ENCODE measurements around the gene RPL26.
A peak's percentile ranks its signal among the peaks of the same experiment; 100 is the strongest.
"Not testable (repeated sequence)": the region's sequence is repeated elsewhere in the genome, so short reads cannot be mapped to it uniquely, and the experiment has no call there.

Gene RPL26

DNA sequence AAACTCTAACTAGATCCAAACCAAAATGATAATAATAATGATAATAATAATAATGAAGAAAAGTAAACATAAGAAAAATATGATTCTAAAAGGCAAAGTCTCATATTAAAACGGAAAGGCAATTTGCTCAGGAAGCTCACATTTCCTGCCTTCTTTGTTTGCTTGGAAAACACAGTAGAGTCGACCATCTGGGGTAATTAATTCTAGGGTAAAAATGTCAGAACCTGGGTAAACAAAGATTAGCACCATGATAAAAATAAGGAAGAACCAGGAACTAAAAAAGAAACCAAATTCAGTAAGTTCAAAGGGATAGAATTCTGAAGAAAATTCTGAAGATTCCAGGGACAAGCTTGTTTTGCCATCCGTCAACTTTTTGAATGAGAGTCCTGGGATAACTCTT is 22.7 kb downstream of the RPL26 start:
- H3K27ac Mint-ChIP-seq, result no peak overlapping the region
- H3K27me3 Mint-ChIP-seq, result no peaks in the 10 kb centered on the region
- peaks cover 18% of the 10 kb centered on the region for H3K4me1 Mint-ChIP-seq
- H3K4me3 Mint-ChIP-seq, result no peak overlapping the region
- no peaks in the 10 kb centered on the region for H3K9me3 Mint-ChIP-seq
- H3K36me3 Mint-ChIP-seq, result no peaks in the 10 kb centered on the region

DNA sequence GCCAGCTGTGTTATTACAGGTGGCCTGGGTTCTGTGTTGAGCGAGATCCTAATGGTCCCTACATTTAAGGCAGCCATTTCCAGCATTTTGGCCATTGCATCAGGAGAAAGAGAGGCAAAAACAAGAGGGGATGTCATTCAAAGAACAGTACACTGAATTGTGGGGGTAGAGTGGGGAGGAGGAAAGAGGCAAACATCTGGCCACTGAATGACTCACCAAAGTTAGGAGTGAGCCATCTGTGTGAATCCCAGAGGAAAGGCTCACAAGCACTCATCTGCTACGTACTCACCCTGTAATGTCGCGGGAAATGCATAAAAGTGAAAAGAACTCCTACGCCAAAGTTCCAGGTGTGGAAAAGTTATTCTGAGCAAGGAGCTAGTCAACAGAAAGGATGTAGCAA is 23.2 kb downstream of the RPL26 start:
- Mint-ChIP-seq H3K4me3 (no peak overlapping the region), H3K27me3 (no peaks in the 10 kb centered on the region), H3K36me3 (no peaks in the 10 kb centered on the region), H3K4me1 (peaks cover 18% of the 10 kb centered on the region), H3K27ac (no peak overlapping the region), H3K9me3 (no peaks in the 10 kb centered on the region)

DNA sequence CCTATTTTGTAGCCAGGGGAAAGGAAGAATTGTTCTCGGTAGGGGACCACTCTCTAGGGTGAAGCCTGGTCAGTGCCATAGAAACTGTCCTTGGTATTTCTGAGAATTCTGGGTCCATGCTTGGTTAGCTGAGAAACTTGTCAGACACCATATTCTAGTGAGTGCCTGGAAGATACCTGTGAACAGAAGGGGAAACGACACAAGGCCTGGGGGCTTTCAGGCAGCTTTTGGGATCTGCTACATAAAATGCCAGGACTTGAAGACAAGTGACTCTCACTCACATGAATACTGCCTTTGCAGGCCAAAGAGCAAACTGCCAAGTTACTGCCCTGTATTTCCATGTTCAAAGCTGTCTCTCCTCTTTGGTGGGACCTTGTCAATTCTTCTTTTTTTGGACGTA is 25.1 kb downstream of the RPL26 start:
- H3K27ac Mint-ChIP-seq, result no peak overlapping the region
- H3K27me3 Mint-ChIP-seq, result no peaks in the 10 kb centered on the region
- peaks cover 18% of the 10 kb centered on the region for H3K4me1 Mint-ChIP-seq
- no peaks in the 10 kb centered on the region for H3K36me3 Mint-ChIP-seq
- no peak overlapping the region for H3K4me3 Mint-ChIP-seq
- H3K9me3 Mint-ChIP-seq, result no peaks in the 10 kb centered on the region

DNA sequence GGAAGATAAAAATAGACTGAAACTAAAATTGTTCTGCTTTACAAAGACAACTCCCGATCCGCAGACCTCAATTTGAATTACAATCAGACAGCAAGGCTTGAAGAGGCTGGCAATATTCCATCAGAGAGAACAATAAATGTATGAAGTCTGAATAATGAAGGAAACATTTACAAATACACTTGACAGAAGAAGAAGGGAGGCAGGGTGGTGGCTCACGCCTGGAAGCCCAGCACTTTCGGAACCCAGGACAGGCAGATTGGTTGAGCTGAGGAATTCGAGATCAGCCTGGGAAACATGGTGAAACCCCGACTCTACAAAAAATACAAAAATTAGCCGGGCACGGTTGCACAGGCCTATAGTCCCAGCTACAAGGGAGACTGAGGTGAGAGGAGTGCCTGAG is 28.8 kb downstream of the RPL26 start:
- Mint-ChIP-seq H3K27me3 (peaks cover 2% of the 10 kb centered on the region), H3K27ac (no peak overlapping the region), H3K9me3 (no peaks in the 10 kb centered on the region), H3K36me3 (no peaks in the 10 kb centered on the region), H3K4me3 (no peak overlapping the region), H3K4me1 (no peaks in the 10 kb centered on the region)

DNA sequence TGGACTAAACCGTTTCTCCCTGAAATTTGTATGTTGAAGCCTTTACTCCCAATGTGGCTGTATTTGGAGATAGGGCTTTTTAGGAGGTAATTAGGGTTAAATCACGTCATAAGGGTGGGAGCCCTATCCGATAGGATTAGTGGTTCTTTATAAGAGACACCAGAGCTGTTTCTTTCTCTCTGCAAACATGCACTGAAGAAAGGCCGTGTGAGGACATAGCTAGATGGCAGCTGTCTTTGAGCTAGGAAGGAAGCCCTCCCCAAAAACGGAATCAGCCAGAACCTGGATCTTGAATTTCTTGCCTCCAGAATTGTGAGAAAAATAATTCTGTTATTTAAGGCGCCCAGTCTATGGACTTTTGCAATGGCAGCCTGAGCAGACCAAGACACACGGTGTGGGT is 29.3 kb downstream of the RPL26 start:
- no peak overlapping the region for H3K4me3 Mint-ChIP-seq
- no peak overlapping the region for H3K27ac Mint-ChIP-seq
- H3K27me3 Mint-ChIP-seq, result peaks cover 2% of the 10 kb centered on the region
- no peaks in the 10 kb centered on the region for H3K4me1 Mint-ChIP-seq
- no peaks in the 10 kb centered on the region for H3K9me3 Mint-ChIP-seq
- H3K36me3 Mint-ChIP-seq, result no peaks in the 10 kb centered on the region

DNA sequence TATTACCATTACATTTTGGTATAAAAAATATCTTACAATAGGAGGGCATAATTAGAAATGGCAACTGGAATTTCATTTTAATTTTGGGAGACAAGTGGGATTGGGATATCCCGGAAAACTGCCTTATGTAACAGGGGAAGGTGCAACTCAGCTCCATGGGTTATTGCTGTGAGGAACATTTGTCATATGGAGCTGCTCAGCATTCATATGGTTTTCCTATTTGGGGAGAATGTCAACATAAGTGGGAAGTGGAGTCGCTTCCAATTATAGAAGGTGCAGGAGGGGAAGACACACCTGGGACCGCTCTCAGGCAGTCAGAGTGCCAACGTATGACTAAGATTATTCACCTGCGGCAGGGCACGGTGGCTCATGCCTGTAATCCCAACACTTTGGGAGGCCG is 32.7 kb downstream of the RPL26 start:
- Mint-ChIP-seq H3K9me3 (no peaks in the 10 kb centered on the region), H3K36me3 (no peaks in the 10 kb centered on the region), H3K4me1 (no peaks in the 10 kb centered on the region), H3K27me3 (peaks cover 6% of the 10 kb centered on the region), H3K4me3 (no peak overlapping the region), H3K27ac (no peak overlapping the region)

DNA sequence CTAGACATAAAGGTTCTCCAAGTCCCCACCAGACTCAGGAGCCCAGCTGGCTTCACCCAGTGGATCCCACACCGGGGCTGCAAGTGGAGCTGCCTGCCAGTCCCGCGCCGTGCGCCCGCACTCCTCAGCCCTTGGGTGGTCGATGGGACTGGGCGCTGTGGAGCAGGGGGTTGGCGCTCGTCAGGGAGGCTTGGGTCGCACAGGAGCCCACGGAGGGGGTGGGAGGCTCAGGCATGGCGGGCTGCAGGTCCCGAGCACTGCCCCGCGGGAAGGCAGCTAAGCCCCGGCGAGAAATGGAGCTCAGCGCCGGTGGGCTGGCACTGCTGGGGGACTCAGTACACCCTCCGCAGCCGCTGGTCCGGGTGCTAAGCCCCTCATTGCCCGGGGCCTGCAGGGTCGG is 36.0 kb downstream of the RPL26 start:
- not testable (repeated sequence) for H3K9me3 Mint-ChIP-seq, H3K27ac Mint-ChIP-seq, H3K36me3 Mint-ChIP-seq, H3K27me3 Mint-ChIP-seq, H3K4me1 Mint-ChIP-seq, H3K4me3 Mint-ChIP-seq

DNA sequence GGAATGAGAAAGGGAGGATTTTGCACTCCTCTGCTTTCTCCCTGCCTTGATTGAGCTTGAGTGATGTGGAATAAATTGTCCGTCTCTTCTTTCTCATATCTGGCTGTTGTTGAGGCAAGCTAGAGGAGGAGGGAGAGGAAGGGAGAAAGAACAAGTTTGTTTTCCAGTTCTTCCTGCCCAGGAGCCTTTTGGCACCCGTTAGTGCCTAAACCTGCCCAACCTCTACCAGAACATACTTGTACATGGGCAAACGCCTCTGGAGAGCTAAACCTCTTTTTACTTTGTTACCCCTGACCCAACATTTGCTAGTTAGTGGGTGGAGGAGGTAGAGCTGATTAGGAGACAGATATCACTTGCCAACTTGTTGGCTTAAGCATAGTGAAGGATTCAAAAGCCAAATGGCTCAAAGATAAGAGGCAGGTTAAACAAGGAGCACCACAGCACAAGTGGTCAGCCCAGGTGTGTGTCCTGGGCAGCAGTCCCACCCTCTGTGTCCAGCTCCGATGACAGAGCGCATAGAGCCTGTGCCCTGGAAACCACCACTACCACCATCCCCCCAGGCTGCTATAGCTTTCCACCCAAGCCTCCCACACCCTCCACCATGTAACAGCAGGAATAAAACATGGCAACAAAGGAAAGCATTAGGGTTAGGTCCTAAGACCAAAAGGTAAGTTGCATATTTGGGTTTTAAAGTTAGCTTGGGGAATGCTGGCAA is 36.9 kb downstream of the RPL26 start:
- H3K4me3 Mint-ChIP-seq, result no peak overlapping the region
- H3K27me3 Mint-ChIP-seq, result peaks cover 6% of the 10 kb centered on the region
- H3K36me3 Mint-ChIP-seq, result no peaks in the 10 kb centered on the region
- no peaks in the 10 kb centered on the region for H3K4me1 Mint-ChIP-seq
- no peaks in the 10 kb centered on the region for H3K9me3 Mint-ChIP-seq
- H3K27ac Mint-ChIP-seq, result no peak overlapping the region

DNA sequence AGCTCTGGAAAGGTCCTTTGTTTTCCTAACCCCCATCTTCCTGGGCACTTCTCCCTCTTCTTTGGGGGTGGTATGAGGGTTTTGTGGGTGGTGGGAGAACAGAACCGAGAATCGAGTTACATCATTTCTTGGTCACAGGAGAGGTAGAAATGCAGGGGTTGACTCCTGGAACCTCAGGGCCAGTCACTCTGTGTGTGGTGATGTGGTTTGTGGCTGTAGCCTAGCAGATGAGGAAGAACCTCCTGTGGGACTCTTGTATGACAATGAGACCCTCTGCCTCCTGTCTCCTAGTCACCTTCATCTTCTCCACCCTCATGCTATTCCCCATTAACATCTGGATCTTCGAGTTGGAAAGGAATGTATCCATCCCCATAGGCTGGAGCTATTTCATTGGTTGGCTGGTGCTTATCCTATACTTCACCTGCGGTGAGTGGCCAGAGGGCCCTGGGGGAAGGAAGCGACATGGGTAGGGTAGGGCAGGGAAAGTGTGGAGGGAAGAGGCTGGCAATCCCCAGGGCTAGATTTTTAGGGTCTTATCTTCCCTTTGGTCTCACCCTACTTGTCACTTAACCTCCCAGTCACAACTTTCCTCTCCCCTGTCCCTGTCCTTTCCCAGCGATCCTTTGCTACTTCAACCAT is 37.8 kb downstream of the RPL26 start:
- Mint-ChIP-seq H3K4me1 (no peaks in the 10 kb centered on the region), H3K27me3 (peaks cover 6% of the 10 kb centered on the region), H3K36me3 (no peaks in the 10 kb centered on the region), H3K4me3 (no peak overlapping the region), H3K27ac (no peak overlapping the region), H3K9me3 (no peaks in the 10 kb centered on the region)

DNA sequence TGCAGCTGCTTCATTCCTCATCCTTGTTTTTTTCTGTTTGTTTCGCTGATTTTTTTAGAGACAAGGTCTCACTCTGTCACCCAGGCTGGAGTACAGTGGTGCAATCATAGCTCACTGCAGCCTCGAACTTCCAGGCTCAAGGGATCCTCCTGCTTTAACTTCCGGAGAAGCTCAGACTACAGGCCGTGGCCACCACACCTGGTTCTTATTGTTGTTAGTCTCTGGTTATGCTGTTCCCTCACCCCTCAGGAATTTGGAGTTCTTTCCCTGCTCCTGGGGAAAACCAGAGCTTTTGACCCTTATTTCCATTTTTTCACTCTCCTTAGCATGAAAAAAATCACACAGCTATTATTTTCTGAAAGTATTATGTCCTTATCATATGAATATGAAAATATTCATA is 41.5 kb downstream of the RPL26 start:
- H3K27ac Mint-ChIP-seq, result no peak overlapping the region
- no peak overlapping the region for H3K4me3 Mint-ChIP-seq
- no peaks in the 10 kb centered on the region for H3K27me3 Mint-ChIP-seq
- peaks cover 10% of the 10 kb centered on the region for H3K4me1 Mint-ChIP-seq
- H3K9me3 Mint-ChIP-seq, result no peaks in the 10 kb centered on the region
- H3K36me3 Mint-ChIP-seq, result no peaks in the 10 kb centered on the region

DNA sequence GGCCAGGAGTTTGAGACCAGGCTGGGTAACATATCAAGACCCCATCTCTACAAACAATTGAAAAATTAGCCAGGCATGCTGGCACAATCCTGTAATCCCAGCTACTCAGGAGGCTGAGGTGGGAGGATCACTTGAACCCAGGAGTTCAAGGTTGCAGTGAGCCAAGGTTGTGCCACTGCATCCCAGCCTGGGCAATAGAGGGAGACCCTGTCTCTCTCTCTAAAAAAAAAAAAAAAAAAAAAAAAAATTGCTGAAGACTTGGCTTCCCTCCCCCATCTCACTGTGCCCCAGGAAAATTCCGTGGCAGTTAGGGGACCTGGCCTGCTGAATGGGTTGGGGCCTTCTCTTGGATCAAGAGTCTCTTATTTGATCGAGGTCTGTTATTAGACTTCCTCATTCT is 43.5 kb downstream of the RPL26 start, which contains the start of gene ODF4:
TSS of gene ODF4 (plus strand) at position 301 of the 400 bp plus-strand sequence. CDS start 212 bp downstream, outside the sequence.
- H3K4me3 Mint-ChIP-seq, result no peak within 1 kb of the TSS
- no peaks in the 10 kb centered on the region for H3K36me3 Mint-ChIP-seq
- H3K27me3 Mint-ChIP-seq, result no peaks in the 10 kb centered on the region
- peaks cover 10% of the 10 kb centered on the region for H3K4me1 Mint-ChIP-seq
- no peaks in the 10 kb centered on the region for H3K9me3 Mint-ChIP-seq
- H3K27ac Mint-ChIP-seq, result no peak within 1 kb of the TSS

DNA sequence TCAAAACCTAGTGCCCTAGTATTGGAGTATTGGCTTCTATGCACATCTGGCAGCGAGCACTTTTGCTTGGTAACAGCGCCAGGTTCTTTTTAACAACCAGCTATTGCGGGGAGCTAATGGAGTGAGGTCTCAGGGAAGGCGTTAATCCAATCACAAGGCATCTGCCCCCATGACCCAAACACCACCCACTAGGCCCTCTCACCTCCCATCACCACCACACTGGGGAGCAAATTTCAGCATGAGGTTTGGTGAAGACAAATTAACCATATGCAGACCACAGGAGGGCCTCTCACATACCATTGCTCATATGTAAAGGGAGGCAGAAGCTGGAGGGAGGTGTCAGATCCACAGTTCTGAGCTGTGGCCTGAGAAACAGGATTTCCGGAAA is 44.2 kb downstream of the RPL26 start:
- Mint-ChIP-seq H3K4me3 (no peak overlapping the region), H3K4me1 (peaks cover 10% of the 10 kb centered on the region), H3K9me3 (no peaks in the 10 kb centered on the region), H3K27me3 (no peaks in the 10 kb centered on the region), H3K36me3 (no peaks in the 10 kb centered on the region), H3K27ac (no peak overlapping the region)

DNA sequence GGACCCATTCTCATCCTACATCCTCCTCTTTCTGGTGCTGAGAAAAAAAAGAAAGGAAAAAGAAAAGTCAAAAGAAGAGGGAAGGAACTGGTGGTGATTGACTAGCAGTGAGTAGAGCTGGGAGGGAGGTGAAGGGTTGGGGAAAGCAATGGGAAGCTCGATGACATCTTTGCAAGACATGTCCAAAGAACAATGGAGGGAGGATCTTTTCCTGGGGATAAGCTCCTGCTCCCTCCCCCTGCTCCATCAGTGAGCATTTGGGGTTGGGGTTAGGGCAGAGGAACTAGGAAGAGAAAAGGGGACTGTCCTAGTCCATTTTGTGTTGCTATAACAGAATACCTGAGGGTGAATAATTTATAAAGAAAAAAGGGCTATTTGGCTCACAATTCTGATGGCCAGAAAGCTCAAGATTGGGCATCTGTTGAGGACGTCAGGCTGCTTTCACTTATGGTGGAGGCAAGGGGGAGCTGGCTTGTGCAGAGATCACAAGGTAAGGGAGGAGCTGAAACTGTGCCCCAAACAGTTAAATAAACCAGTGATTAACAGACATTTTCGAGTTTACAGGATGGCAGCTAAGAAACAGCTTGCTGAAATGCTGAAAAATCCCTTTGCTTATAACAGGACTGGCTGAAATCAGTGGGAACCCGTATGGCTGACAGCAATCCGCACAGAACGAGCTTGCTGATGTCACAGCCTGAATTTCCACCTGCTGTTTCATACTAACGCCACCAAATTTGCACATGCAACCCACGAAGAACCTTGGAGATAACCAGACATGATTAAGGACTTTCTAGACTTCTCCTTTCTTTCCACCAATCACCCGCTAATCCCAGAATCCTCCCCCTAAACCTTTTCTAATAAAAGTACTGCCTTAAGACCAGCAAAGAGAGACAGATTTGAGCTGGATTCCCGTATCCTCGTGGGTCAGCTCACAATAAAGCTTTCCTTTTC is 44.9 kb downstream of the RPL26 start:
- no peaks in the 10 kb centered on the region for H3K9me3 Mint-ChIP-seq
- peak overlapping the region; percentile 30 for H3K27ac Mint-ChIP-seq
- no peaks in the 10 kb centered on the region for H3K27me3 Mint-ChIP-seq
- peak overlapping the region; percentile 11 for H3K4me3 Mint-ChIP-seq
- peaks cover 10% of the 10 kb centered on the region for H3K4me1 Mint-ChIP-seq
- H3K36me3 Mint-ChIP-seq, result no peaks in the 10 kb centered on the region

DNA sequence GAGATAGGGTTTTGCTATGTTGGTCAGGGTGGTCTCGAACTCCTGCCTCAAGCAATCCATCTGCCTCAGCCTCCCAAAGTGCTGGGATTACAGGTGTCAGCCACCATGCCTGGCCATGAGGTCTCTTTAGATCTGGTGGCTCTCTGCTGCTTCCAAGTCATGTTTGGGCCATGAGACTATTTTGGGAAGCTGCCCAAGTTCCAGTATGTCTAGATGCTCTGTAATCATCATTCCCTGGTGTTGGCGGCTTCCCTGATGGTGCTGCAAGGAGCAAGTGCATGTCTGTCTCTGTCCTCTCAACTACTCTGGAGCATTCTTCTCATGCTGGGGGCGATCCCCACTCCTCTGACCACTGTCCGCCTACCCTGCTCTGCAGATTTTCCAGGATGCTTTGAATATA is 49.7 kb downstream of the RPL26 start:
- no peak overlapping the region for H3K4me3 Mint-ChIP-seq
- peaks cover 7% of the 10 kb centered on the region for H3K4me1 Mint-ChIP-seq
- H3K27ac Mint-ChIP-seq, result no peak overlapping the region
- H3K27me3 Mint-ChIP-seq, result peaks cover 5% of the 10 kb centered on the region
- no peaks in the 10 kb centered on the region for H3K9me3 Mint-ChIP-seq
- H3K36me3 Mint-ChIP-seq, result no peaks in the 10 kb centered on the region

DNA sequence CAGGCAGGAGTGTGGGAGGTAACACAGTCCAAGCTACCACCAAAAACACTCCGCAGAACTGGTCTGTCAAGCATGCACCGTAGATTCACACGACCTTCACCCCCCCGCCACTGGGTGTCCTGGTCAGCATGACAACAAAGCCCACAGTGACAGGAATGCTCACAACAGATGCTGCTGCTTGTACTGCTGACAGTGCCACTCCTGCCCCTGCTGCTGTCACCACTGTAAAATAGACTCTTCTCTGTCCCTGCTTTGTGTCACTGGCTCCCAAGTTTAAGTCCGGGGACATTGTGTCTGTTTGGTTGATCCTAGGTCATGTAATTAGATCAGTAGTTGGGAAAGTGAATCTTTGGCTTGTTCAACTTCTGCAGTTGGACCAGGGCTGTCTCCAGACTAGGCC is 50.3 kb downstream of the RPL26 start:
- no peak overlapping the region for H3K4me3 Mint-ChIP-seq

DNA sequence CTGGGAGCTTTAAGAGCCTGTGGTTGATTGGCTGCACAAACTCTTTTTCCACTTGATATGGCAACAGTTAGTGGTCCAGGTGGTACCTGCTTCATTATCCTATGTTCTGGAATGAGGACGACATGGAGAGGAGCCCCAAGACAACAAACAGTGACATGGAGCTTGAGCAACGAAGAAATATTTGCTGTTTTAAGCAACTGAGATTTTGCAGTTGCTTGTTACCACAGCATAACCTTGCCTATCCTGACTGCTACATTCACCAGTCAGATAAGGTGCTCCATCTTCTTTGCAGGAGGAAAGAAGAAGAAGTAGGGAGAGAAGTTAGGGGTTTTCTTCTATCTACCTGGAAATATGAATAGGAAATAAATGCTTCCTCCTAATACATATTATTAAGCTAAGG is 50.9 kb downstream of the RPL26 start:
- Mint-ChIP-seq H3K4me3 (no peak overlapping the region), H3K9me3 (no peaks in the 10 kb centered on the region), H3K27ac (no peak overlapping the region), H3K36me3 (no peaks in the 10 kb centered on the region), H3K4me1 (no peaks in the 10 kb centered on the region), H3K27me3 (peaks cover 10% of the 10 kb centered on the region)

More for the DNA sequence above, 50.3 kb downstream of the RPL26 start:
- no peaks in the 10 kb centered on the region for H3K36me3 Mint-ChIP-seq
- H3K9me3 Mint-ChIP-seq, result no peaks in the 10 kb centered on the region
- peaks cover 10% of the 10 kb centered on the region for H3K27me3 Mint-ChIP-seq
- peaks cover 1% of the 10 kb centered on the region for H3K4me1 Mint-ChIP-seq
- H3K27ac Mint-ChIP-seq, result no peak overlapping the region
